ENCODE measurements around the gene GLDN. TPM values are rescaled to one million over a fixed set of nuclear protein-coding genes. Genes with fewer than 3 reads are reported as not detected.
"Not testable (repeated sequence)": the region's sequence is repeated elsewhere in the genome, so short reads cannot be mapped to it uniquely, and the experiment has no call there.

Gene GLDN
- total RNA-seq, 1 donor from 2014 or later: 2.3 TPM

GRCh38 chr15:51446029-51446744 is 104.7 kb downstream of the GLDN start:
- not testable (repeated sequence) for DNase-seq

- DNase-seq: no peak
Measured at GRCh38 chr15:51447855-51448621, 106.6 kb downstream of the GLDN start.

GRCh38 chr15:51448622-51449399 is 107.4 kb downstream of the GLDN start:
- DNase-seq: no peak

- no peak for DNase-seq
Measured at GRCh38 chr15:51450001-51450400, 108.5 kb downstream of the GLDN start.

Small RNA genes within 50 kb of the gene (small RNA-seq; reads per million reads assigned to genes)
- gene AC020891.4 (not detected), gene MIR7973-1 (not detected)

Other genes starting within 250 kb of the GLDN start
- 1.9 TPM for gene TNFAIP8L3, start 246.7 kb upstream of the GLDN start, total RNA-seq
- 0.94 TPM for gene CYP19A1, start 3.1 kb upstream of the GLDN start, total RNA-seq

Data from occipital lobe (tissue), 3 donors.